IMR-90 (cell line): ENCODE measurements around the gene P4HA1.

Experiments
- CHD1 ChIP-seq: IDR thresholded peaks from 2 replicates; pipeline ENCODE4 v1.6.1; 2012; ENCODE audit warnings: low read depth, low read length, improper control_type of control experiment
- CTCF ChIP-seq: conservative IDR thresholded peaks from 2 replicates; pipeline ENCODE4 v1.5.1; 2012; ENCODE audit warnings: mild to moderate bottlenecking, low read depth, low read length, improper control_type of control experiment
- POLR2A ChIP-seq: IDR thresholded peaks from 2 replicates; pipeline ENCODE4 v1.6.1; 2012; ENCODE audit warnings: mild to moderate bottlenecking, low read depth, low read length
- RCOR1 ChIP-seq: IDR thresholded peaks from 2 replicates; pipeline ENCODE4 v1.6.1; 2012; ENCODE audit warnings: mild to moderate bottlenecking, low read length, improper control_type of control experiment; ENCODE audit not compliant: insufficient replicate concordance

- no peak for TF ChIP-seq CHD1
- TF ChIP-seq POLR2A: no peak
- TF ChIP-seq CTCF: no peak
- no peak for TF ChIP-seq RCOR1
These were observed 77.6 kb downstream of the P4HA1 start for GRCh38 chr10:73019100-73019499.
